Esophagus squamous epithelium (tissue), 5 donors: ENCODE data around the gene RFX2. TPM values are rescaled to one million over a fixed set of nuclear protein-coding genes. Genes with fewer than 3 reads are reported as not detected.
A peak's percentile ranks its signal among the peaks of the same experiment; 100 is the strongest.

Source experiments
- DNase-seq: peaks from one replicate; lab custom pipeline; 2025; lab: John Stamatoyannopoulos, UW
- H3K27ac ChIP-seq, 4 donors: fragments of 200-600 bp; sonication (generic); one replicate each; pipeline ENCODE4 v1.5.1; 2016 to 2019; ENCODE audit warnings: mild to moderate bottlenecking in 1 of 4
- H3K27me3 ChIP-seq, 4 donors: fragments of 200-600 bp; sonication (generic); 1 replicate in 3 of 4; 2 replicates in 1 of 4; pipeline versions ENCODE4 v1.5.1 to v1.6.0; 2017 to 2021; ENCODE audit warnings: antibody characterized with exemption in 1 of 4
- H3K36me3 ChIP-seq, 3 donors: fragments of 200-600 bp; sonication (generic); one replicate each; pipeline ENCODE4 v1.5.1; 2016 to 2019
- H3K4me1 ChIP-seq, 3 donors: fragments of 200-600 bp; sonication (generic); one replicate each; pipeline ENCODE4 v1.5.1; 2017 to 2019
- H3K4me3 ChIP-seq, 4 donors: fragments of 200-600 bp; sonication (generic); 1 replicate in 3 of 4; 2 replicates in 1 of 4; pipeline ENCODE4 v1.5.1; 2016 to 2019; ENCODE audit warnings: mild to moderate bottlenecking in 2 of 4, moderate library complexity in 1 of 4
- H3K9me3 ChIP-seq, 3 donors: fragments of 200-600 bp; sonication (generic); one replicate each; pipeline ENCODE4 v1.5.1; 2016 to 2019
- POLR2A ChIP-seq, 4 donors: fragments of 450-650 bp; IDR thresholded peaks; one replicate each; pipeline ENCODE4 v1.6.1; 2017; ENCODE audit warnings: antibody characterized with exemption in 4 of 4, mild to moderate bottlenecking in 4 of 4, moderate library complexity in 3 of 4
- WGBS, 2 donors: methylation state at CpG; one replicate each; pipeline ENCODE4 v1.1.5; 2018; 5-methylcytosine and 5-hydroxymethylcytosine counted together
- intact Hi-C: fragments of 100-400 bp; cut with DNase I; formaldehyde crosslinking; loops from one replicate; pipeline ENCODE4 v1.15.0; 2022
- total RNA-seq, 4 donors: library from RNA; depleted of rRNA; stranded (reverse); fragments of >200 nt; gene quantifications; one replicate each; pipeline ENCODE4 v1.1.0, GENCODE V29; 2016
- TF ChIP-seq, protein P1 (sequence below), 6 experiments: fragments of 450-650 bp in 4 of 6; fragments of 200-600 bp in 2 of 6; sonication (generic) in 2 of 6; IDR thresholded peaks; one replicate each; pipeline ENCODE4 v1.5.1; 2016 to 2019; ENCODE audit warnings: antibody characterized with exemption in 6 of 6, mild to moderate bottlenecking in 4 of 6, moderate library complexity in 4 of 6
- donor health status: DM: yes; HTN: yes; CAD: no.

Gene RFX2
- total RNA-seq, 4 donors from 2014 or later = 5.2 to 21.4 (median 7.7) TPM

DNA sequence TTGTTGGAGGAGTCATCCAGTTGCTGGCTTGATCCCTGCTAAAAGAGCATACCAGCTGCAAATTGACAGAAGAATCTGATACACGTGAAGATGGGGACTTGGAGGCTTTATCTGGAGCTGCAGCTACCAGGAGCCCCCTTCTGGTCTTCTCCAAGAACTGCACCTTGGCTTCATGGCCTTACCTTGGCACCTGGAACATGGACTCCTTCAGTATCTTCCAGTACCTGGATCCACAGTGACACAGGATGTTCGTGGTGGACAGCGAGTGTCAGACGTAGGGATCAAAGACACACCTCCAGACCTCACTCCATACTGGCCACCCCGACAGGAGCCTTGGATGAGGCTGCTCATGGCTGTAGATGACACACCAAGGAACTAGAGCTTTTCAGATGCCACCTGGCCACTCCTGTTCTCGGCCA lies 15.3 kb upstream of the RFX2 start:
- H3K4me3 ChIP-seq = no peak overlapping the region
- peaks cover 0 to 13% (median 0%) of the 10 kb centered on the region in 3 donors for H3K9me3 ChIP-seq
- WGBS, 2 donors = 9 to 29% methylated on average over 3 to 6 of the region's 6 CpGs
- H3K27me3 ChIP-seq = no peaks in the 10 kb centered on the region
- intact Hi-C loops = loop anchor here (2.0 to 10.0 kb wide), 2 partner anchors 77 to 141 kb away; no protein-coding TSS in a partner anchor
- H3K4me1 ChIP-seq = no peaks in the 10 kb centered on the region
- no peak overlapping the region for H3K27ac ChIP-seq
- H3K36me3 ChIP-seq = no peaks in the 10 kb centered on the region
- DNase-seq = no peak
- TF ChIP-seq, protein P1, sequence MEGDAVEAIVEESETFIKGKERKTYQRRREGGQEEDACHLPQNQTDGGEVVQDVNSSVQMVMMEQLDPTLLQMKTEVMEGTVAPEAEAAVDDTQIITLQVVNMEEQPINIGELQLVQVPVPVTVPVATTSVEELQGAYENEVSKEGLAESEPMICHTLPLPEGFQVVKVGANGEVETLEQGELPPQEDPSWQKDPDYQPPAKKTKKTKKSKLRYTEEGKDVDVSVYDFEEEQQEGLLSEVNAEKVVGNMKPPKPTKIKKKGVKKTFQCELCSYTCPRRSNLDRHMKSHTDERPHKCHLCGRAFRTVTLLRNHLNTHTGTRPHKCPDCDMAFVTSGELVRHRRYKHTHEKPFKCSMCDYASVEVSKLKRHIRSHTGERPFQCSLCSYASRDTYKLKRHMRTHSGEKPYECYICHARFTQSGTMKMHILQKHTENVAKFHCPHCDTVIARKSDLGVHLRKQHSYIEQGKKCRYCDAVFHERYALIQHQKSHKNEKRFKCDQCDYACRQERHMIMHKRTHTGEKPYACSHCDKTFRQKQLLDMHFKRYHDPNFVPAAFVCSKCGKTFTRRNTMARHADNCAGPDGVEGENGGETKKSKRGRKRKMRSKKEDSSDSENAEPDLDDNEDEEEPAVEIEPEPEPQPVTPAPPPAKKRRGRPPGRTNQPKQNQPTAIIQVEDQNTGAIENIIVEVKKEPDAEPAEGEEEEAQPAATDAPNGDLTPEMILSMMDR (IDR thresholded peaks at IDR 0.05) = peak; percentile 86 to 98 (median 94)
- no peak for TF ChIP-seq POLR2A (IDR thresholded peaks at IDR 0.05)

DNA sequence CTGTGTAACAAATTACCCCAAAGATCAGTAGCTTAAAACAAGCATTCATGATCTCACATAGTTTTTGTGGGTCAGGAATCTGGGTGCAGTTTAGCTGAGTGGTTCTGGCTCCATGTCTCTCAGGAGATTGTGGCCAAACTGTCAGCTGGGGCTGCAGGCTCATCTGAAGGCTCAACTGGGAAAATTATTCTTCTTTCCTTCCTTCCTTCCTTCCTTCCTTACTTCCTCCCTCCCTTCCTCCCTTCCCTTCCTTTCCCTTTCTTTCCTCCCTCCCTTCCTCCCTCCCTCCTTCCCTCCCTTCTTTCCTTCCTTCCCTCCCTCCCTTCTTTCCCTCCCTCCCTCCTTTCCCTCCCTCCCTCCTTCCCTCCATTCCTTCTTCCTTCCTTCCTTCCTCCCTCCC lies 8.7 kb upstream of the RFX2 start:
- peaks cover 0 to 5% (median 0%) of the 10 kb centered on the region in 3 donors for H3K9me3 ChIP-seq
- no peak for DNase-seq

DNA sequence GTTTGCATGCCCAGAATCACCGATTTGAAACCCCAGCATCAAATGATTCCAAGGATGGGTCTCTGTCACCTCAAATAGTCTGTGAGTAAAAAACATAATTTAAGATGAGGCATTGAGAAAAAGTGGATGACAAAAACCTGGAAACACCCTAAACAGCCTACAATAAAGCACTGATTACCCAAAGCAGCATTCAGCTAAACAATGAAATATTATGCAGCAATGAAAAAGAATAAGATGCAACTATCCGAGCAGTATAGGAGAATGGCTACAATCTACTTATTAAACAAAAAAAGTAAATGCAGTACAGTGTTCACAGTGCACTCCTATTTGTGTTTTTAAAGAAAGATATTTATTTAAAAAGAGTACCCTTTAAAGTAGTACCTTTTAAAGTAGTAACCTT lies 7.7 kb upstream of the RFX2 start:
- H3K4me1 ChIP-seq = no peaks in the 10 kb centered on the region
- 72 to 75% methylated on average over 2 of the region's 2 CpGs for WGBS, 2 donors
- no peaks in the 10 kb centered on the region for H3K27me3 ChIP-seq
- peaks cover 0 to 5% (median 0%) of the 10 kb centered on the region in 3 donors for H3K9me3 ChIP-seq
- TF ChIP-seq, protein P1 (IDR thresholded peaks at IDR 0.05) = no peak
- no peak for TF ChIP-seq POLR2A (IDR thresholded peaks at IDR 0.05)
- DNase-seq = no peak
- no peaks in the 10 kb centered on the region for H3K36me3 ChIP-seq
- H3K4me3 ChIP-seq = no peak overlapping the region
- intact Hi-C loops = no loop called here
- no peak overlapping the region for H3K27ac ChIP-seq

More for the DNA sequence above, 8.7 kb upstream of the RFX2 start:
- no peaks in the 10 kb centered on the region for H3K27me3 ChIP-seq
- no peak for TF ChIP-seq POLR2A (IDR thresholded peaks at IDR 0.05)
- TF ChIP-seq, protein P1 (IDR thresholded peaks at IDR 0.05) = no peak
- no peaks in the 10 kb centered on the region for H3K36me3 ChIP-seq
- no peak overlapping the region for H3K27ac ChIP-seq
- no peak overlapping the region for H3K4me3 ChIP-seq
- intact Hi-C loops = no loop called here
- H3K4me1 ChIP-seq = no peaks in the 10 kb centered on the region

DNA sequence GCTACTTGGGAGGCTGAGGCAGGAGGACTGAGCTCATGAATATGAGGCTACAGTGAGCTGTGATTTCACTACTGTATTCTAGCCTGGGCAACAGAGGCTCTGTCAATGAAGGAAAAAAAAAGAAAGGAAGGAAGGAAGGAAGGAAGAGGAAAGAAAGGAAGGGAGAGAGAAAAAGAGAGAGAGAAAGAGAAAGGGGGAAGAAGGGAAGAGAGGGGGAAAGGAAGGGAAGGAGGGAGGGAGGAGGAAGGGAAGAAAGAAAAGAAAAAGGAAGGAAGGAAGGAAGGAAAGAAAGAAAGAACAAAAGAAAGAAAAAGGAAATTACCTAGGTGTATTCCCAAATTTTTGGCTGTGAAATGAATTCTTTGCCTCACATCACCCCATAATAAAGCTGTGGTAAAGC lies 7.2 kb upstream of the RFX2 start:
- no peaks in the 10 kb centered on the region for H3K27me3 ChIP-seq
- no peaks in the 10 kb centered on the region for H3K4me1 ChIP-seq
- no peak overlapping the region for H3K27ac ChIP-seq
- H3K36me3 ChIP-seq = no peaks in the 10 kb centered on the region
- no peak for DNase-seq
- no peak overlapping the region for H3K4me3 ChIP-seq
- TF ChIP-seq, protein P1 (IDR thresholded peaks at IDR 0.05) = no peak
- no peak for TF ChIP-seq POLR2A (IDR thresholded peaks at IDR 0.05)
- intact Hi-C loops = no loop called here
- H3K9me3 ChIP-seq = peaks cover 0 to 5% (median 0%) of the 10 kb centered on the region in 3 donors

DNA sequence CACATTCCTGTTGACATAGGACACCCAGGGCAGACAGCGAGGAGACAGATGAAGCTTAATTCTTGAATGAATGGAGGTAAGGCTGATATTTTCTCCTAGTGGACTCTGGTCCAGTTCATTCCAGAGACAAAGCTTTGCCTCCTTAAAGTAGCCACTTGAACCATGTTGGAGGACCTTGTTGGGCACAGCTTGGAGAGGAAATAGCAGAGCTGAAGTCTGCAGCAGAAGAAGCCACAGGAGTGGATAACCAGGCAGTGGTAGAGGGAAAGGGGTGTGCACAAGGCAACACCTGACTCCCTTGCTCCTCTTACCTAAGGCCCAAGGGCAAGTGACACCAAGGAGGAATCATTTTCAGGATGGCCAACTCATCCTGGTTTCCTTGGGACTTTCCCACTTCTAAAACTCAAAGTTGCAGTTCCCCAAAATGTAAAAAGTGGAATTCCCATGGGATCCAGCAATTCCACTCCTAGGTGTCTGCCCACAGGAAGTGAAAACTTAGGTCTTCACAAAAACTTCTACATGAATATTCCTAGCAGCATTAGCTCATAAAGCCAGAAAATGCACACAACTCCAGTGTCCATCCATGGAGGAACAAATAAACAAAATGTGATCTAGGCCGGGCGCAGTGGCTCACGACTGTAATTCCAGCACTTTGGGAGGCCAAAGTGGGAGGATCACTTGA lies 6.6 kb upstream of the RFX2 start:
- intact Hi-C loops = no loop called here
- Histone ChIP-seq H3K4me3 (no peak overlapping the region), H3K4me1 (no peaks in the 10 kb centered on the region), H3K9me3 (peaks cover 0 to 5% (median 0%) of the 10 kb centered on the region in 3 donors), H3K27ac (no peak overlapping the region), H3K36me3 (no peaks in the 10 kb centered on the region), H3K27me3 (no peaks in the 10 kb centered on the region)
- TF ChIP-seq POLR2A (IDR thresholded peaks at IDR 0.05) = no peak
- TF ChIP-seq, protein P1 (IDR thresholded peaks at IDR 0.05) = no peak
- 85 to 100% methylated on average over 4 of the region's 4 CpGs for WGBS, 2 donors
- DNase-seq = no peak
